GM12891 (cell line): ENCODE data around the gene TFF3.

Source experiments
- DNase-seq: peaks from one replicate; pipeline ENCODE4 v3.0.0; 2011; ENCODE audit warnings: low spot score; ENCODE audit not compliant: insufficient read length
- FAIRE-seq: peaks from 2 replicates; lab custom pipeline; 2011; peaks lifted over from hg19 to GRCh38; lab: Jason Lieb, UNC
- PAX5 ChIP-seq: IDR thresholded peaks from 2 replicates; pipeline ENCODE4 v1.6.1; 2011; ENCODE audit warnings: low read length, moderate library complexity, mild to moderate bottlenecking; ENCODE audit not compliant: insufficient read depth, severe bottlenecking
- POLR2A ChIP-seq: IDR thresholded peaks from 2 replicates; pipeline ENCODE4 v1.6.1; 2011; ENCODE audit warnings: low read depth, low read length, control low read depth
- POLR2AphosphoS5 ChIP-seq: IDR thresholded peaks from 2 replicates; pipeline ENCODE4 v1.6.1; 2011; ENCODE audit warnings: low read depth, low read length, control low read depth
- POU2F2 ChIP-seq: IDR thresholded peaks from 2 replicates; pipeline ENCODE4 v1.6.1; 2011; ENCODE audit warnings: low read depth, mild to moderate bottlenecking, control low read depth, low read length, moderate library complexity
- SPI1 ChIP-seq: IDR thresholded peaks from 2 replicates; pipeline ENCODE4 v1.6.1; 2011; ENCODE audit warnings: low read depth, low read length, control low read depth
- TAF1 ChIP-seq: IDR thresholded peaks from 2 replicates; pipeline ENCODE4 v1.6.1; 2011; ENCODE audit warnings: low read depth, low read length, control low read depth

TFF3 gene

DNA sequence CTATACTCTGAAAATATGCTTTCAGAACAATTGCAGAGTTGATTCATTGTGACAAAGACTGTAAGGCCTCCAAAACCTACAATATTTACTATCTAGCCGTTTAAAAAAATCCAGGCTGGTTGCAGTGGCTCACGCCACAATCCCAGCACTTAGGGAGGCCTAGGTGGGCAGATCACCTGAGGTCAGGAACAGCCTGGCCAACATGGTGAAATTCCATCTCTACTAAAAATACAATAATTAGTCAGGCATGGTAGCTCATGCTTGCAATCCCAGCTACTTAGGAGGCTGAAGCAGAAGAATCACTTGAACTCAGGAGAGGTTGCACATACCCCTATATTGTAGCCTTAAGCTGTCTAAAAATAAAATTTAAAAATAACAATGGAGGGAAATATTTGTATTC lies 40.8 kb upstream of the TFF3 start:
- no peak for TF ChIP-seq POLR2A
- no peak for TF ChIP-seq SPI1
- TF ChIP-seq TAF1: no peak
- TF ChIP-seq PAX5: no peak
- no peak for TF ChIP-seq POU2F2
- TF ChIP-seq POLR2AphosphoS5: no peak
- DNase-seq: no peak
- FAIRE-seq: no peak

GRCh38 chr21:42353623-42354022 lies 38.4 kb upstream of the TFF3 start:
- TF ChIP-seq POLR2AphosphoS5 (no peak), POU2F2 (no peak), TAF1 (no peak), POLR2A (no peak), PAX5 (no peak), SPI1 (no peak)
- no peak for FAIRE-seq

GRCh38 chr21:42352441-42353095 lies 37.4 kb upstream of the TFF3 start:
- TF ChIP-seq PAX5 (no peak), SPI1 (no peak), POU2F2 (no peak), POLR2AphosphoS5 (no peak), TAF1 (no peak), POLR2A (no peak)
- DNase-seq (no peak), FAIRE-seq (no peak)

More at GRCh38 chr21:42353623-42354022, 38.4 kb upstream of the TFF3 start:
- no peak for DNase-seq

DNA sequence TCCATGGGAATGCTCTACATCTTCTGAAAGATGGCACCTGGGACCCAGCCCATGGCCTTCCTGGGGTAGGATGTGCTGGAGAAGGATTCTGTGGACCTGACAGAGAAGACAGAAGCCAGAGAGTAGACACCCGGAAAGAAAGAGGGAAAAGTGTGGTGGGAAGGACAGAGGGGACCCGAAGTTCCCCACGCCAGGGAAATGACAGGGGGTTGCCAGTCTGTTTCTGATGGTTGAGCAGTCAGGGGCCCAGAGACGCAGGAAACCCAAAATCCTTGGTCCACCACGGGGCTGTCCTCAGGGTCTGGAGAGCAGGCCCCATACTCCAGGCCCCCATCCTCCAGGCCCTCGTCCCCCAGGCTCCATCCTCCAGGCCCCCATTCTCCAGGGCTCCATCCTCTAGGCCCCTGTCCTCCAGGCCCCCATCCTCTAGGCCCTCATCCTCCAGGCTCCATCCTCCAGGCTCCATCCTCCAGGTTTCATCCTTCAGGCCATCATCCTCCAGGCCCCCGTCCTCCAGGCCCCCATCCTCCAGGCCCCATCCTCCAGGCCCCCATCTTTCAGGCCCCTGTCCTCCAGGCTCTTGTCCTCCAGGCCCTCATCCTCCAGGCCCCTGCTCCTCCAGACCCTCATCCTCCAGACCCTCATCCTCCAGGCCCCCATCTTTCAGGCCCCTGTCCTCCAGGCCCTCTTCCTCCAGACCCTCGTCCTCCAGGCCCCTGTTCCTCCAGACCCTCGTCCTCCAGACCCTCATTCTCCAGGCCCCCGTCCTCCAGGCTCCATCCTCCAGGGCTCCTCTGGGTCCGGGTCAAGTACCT lies 36.6 kb upstream of the TFF3 start:
- no peak for TF ChIP-seq TAF1
- no peak for TF ChIP-seq POLR2A
- TF ChIP-seq POU2F2: no peak
- no peak for TF ChIP-seq SPI1
- no peak for DNase-seq
- no peak for FAIRE-seq

DNA sequence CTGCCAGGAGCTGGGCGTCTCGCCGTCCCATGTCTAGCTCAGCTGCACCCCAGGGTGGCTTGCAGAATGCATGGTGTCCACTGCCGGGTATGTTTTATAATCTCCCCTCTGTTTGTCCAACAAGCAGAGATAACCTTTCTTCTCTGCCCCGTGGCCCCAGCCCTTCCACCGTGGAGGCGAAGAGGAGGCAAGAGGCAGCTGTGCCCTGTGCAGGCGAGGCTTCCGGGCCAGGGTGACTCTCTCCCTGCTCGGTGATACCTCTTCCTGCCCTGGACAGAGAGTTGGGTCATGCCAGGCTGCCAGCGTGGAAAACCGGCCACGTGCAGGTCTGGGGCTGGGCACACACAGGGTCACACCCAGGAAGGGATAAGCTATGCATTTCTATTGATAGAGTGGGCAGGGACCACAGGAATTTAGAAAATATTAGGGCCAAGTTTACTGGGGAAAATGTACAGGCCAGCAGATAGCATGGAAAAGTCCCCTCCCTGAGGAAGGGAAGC lies 35.8 kb upstream of the TFF3 start, which contains the start of gene TFF2:
Gene TFF2 (minus strand): TSS at position 68 of the 500 bp plus-strand sequence. CDS start 37 bp downstream, at position 31.
- no peak for TF ChIP-seq POU2F2
- no peak for TF ChIP-seq PAX5
- TF ChIP-seq POLR2A: no peak
- TF ChIP-seq POLR2AphosphoS5: no peak
- no peak for TF ChIP-seq SPI1
- no peak for TF ChIP-seq TAF1
- DNase-seq (no peak), FAIRE-seq (no peak)

DNA sequence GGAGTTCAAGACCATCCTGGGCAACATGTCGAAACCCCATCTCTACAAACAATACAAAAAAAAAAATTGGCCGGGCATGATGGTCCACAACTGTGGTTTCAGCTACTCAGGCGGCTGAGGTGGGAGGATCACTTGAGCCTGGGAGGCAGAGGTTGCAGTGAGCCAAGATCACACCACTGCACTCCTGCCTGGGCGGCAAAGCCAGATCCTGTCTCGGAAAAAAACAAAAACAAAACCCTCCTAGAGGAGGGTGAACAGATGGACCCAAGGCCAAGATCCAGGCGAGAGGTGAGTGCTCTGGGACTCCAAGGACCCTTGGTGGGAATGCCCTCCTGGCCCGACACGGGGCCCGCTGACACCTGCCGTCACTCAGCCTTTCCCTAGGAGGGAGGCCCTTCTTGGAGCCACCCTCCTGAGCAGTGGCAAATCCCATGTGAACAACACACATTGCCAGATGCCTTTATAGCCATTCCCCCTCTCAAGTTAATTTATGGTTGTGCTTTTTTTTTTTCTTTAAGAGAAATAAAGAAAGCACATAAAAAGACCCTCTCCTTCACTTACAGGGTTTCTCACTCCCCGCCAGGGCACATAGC lies 35.2 kb upstream of the TFF3 start:
- FAIRE-seq: no peak
- DNase-seq: no peak
- no peak for TF ChIP-seq PAX5
- TF ChIP-seq POU2F2: no peak
- no peak for TF ChIP-seq SPI1
- no peak for TF ChIP-seq POLR2A
- no peak for TF ChIP-seq POLR2AphosphoS5
- TF ChIP-seq TAF1: no peak

- DNase-seq (no peak), FAIRE-seq (no peak)
- TF ChIP-seq PAX5 (no peak), POLR2A (no peak), POU2F2 (no peak), POLR2AphosphoS5 (no peak), TAF1 (no peak), SPI1 (no peak)
Observed at GRCh38 chr21:42349420-42350317, 34.5 kb upstream of the TFF3 start.

DNA sequence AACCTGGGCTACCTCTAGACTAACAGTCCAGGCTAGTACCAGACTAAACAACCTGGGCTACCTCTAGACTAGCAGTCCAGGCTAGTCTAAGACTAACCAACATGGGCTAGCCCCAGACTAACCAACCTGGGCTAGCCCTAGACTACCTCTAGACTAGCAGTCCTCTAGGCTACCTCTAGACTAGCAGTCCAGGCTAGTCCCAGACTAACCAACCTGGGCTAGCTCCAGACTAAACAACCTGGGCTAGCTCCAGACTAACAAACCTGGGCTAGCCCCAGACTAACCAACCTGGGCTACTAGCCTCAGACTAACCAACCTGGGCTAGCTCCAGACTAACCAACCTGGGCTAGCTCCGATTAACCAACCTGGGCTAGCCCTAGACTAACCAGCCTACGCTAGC lies 33.6 kb upstream of the TFF3 start:
- DNase-seq: no peak
- no peak for FAIRE-seq
- TF ChIP-seq PAX5 (no peak), POLR2AphosphoS5 (no peak), SPI1 (no peak), POLR2A (no peak), TAF1 (no peak), POU2F2 (no peak)
